H1 (cell line): Measurements from ENCODE around the gene SHISA6. TPM values are rescaled to one million over a fixed set of nuclear protein-coding genes. Genes with fewer than 3 reads are reported as not detected.

ENCODE experiments used
- CTCF ChIA-PET: fragments of 300-600 bp; sonication (Branson Sonifier 250); formaldehyde crosslinking; loops from one replicate; lab custom pipeline; 2021; ENCODE audit not compliant: partially characterized antibody; lab: Charles Lee
- POLR2A ChIA-PET: fragments of 300-600 bp; sonication (Branson Sonifier 250); formaldehyde crosslinking; loops from one replicate; lab custom pipeline; 2021; ENCODE audit warnings: inconsistent platforms; ENCODE audit not compliant: partially characterized antibody; lab: Charles Lee
- DNase-seq, 2 experiments: peaks; one replicate each; pipeline versions ENCODE4 v3.0.0 to v3.0.0-alpha.2; 2010 to 2022; ENCODE audit warnings: low spot score in 2 of 2, low read depth in 1 of 2, mixed read lengths in 1 of 2
- FAIRE-seq: peaks from 2 replicates; lab custom pipeline; 2011; peaks lifted over from hg19 to GRCh38; lab: Jason Lieb, UNC
- H2AFZ ChIP-seq: 2 replicates; pipeline ENCODE4 v1.8.1; 2012; ENCODE audit warnings: low read length, inconsistent platforms
- H2AK5ac ChIP-seq: 2 replicates; pipeline ENCODE4 v1.6.1; 2013; ENCODE audit warnings: low read depth, low read length
- H2BK120ac ChIP-seq: replicated peaks from 2 replicates; pipeline ENCODE3; 2013; ENCODE audit warnings: low read depth, low read length, inconsistent platforms
- H2BK12ac ChIP-seq: 2 replicates; pipeline ENCODE4 v1.6.1; 2013; ENCODE audit warnings: low read depth, low read length
- H2BK15ac ChIP-seq: 2 replicates; pipeline ENCODE4 v1.6.1; 2013; ENCODE audit warnings: low read length
- H2BK20ac ChIP-seq: 2 replicates; pipeline ENCODE4 v1.6.1; 2013; ENCODE audit warnings: low read length
- H2BK5ac ChIP-seq: 2 replicates; pipeline ENCODE4 v1.6.1; 2013; ENCODE audit warnings: low read depth, low read length
- H3K14ac ChIP-seq: 2 replicates; pipeline ENCODE4 v1.6.1; 2013; ENCODE audit warnings: inconsistent platforms; ENCODE audit not compliant: insufficient read length
- H3K18ac ChIP-seq: 2 replicates; pipeline ENCODE4 v1.6.1; 2013; ENCODE audit warnings: low read length; ENCODE audit errors: extremely low read depth
- H3K23ac ChIP-seq: 2 replicates; pipeline ENCODE4 v1.6.1; 2013; ENCODE audit warnings: inconsistent platforms; ENCODE audit not compliant: insufficient read length
- H3K23me2 ChIP-seq: 2 replicates; pipeline ENCODE4 v1.6.1; 2013; ENCODE audit warnings: low read depth, low read length
- H3K27ac ChIP-seq: 2 replicates; pipeline ENCODE4 v1.6.1; 2011; ENCODE audit warnings: low read depth, low read length, inconsistent platforms
- H3K27me3 ChIP-seq, 4 experiments: replicated peaks in 1 of 4; 1 replicate in 1 of 4; 2 replicates in 3 of 4; pipeline versions ENCODE4 v1.6.1 to v1.8.1; 2011 to 2013; ENCODE audit warnings: low read length in 3 of 4, mild to moderate bottlenecking in 3 of 4, inconsistent platforms in 2 of 4, mixed read lengths in 2 of 4, moderate library complexity in 1 of 4; ENCODE audit not compliant: control insufficient read depth in 3 of 4, insufficient read depth in 3 of 4; ENCODE audit errors: extremely low read depth in 1 of 4
- H3K36me3 ChIP-seq, 4 experiments: 2 replicates each; pipeline versions ENCODE4 v1.6.1 to v1.8.1; 2011 to 2013; ENCODE audit warnings: mild to moderate bottlenecking in 4 of 4, low read length in 3 of 4, moderate library complexity in 2 of 4, control low read depth in 1 of 4, inconsistent platforms in 1 of 4; ENCODE audit not compliant: insufficient read depth in 4 of 4, control insufficient read depth in 2 of 4
- H3K4ac ChIP-seq: replicated peaks from 2 replicates; pipeline ENCODE3; 2013; ENCODE audit warnings: low read length, low read depth, mixed read lengths, inconsistent platforms; ENCODE audit not compliant: insufficient read length
- H3K4me1 ChIP-seq, 4 experiments: replicated peaks in 1 of 4; 1 replicate in 1 of 4; 2 replicates in 3 of 4; pipeline versions ENCODE4 v1.6.1 to v1.8.1; 2011 to 2013; ENCODE audit warnings: low read length in 3 of 4, inconsistent platforms in 2 of 4, mixed read lengths in 1 of 4; ENCODE audit not compliant: insufficient read depth in 4 of 4, control insufficient read depth in 3 of 4
- H3K4me2 ChIP-seq, 2 experiments: 2 replicates each; pipeline versions ENCODE4 v1.6.1 to v1.8.1; 2011 to 2013; ENCODE audit warnings: low read depth in 2 of 2, low read length in 2 of 2, control low read depth in 1 of 2, inconsistent platforms in 1 of 2, mild to moderate bottlenecking in 1 of 2; ENCODE audit not compliant: insufficient read depth in 1 of 2
- H3K4me3 ChIP-seq, 4 experiments: fragments of 200-600, 300-600 bp in 1 of 4; sonication (generic), shearing (Covaris generic), sonication (Bioruptor Twin) in 1 of 4; 2 replicates each; pipeline versions ENCODE4 v1.5.1 to v1.8.1; 2011 to 2016; ENCODE audit warnings: low read length in 4 of 4, low read depth in 3 of 4, control low read depth in 2 of 4, inconsistent platforms in 2 of 4, mild to moderate bottlenecking in 2 of 4, mixed read lengths in 1 of 4, moderate library complexity in 1 of 4; ENCODE audit not compliant: insufficient read depth in 2 of 4; ENCODE audit errors: extremely low read depth in 1 of 4
- H3K56ac ChIP-seq: replicated peaks from 2 replicates; pipeline ENCODE3; 2013; ENCODE audit warnings: low read depth, mild to moderate bottlenecking, mixed read lengths, low read length, inconsistent platforms; ENCODE audit not compliant: insufficient read length
- H3K79me1 ChIP-seq: 2 replicates; pipeline ENCODE4 v1.6.1; 2013; ENCODE audit warnings: low read depth, low read length, control low read depth
- H3K79me2 ChIP-seq, 2 experiments: 2 replicates each; pipeline versions ENCODE4 v1.6.1 to v1.8.1; 2012 to 2013; ENCODE audit warnings: low read length in 2 of 2, mild to moderate bottlenecking in 2 of 2, inconsistent platforms in 1 of 2; ENCODE audit not compliant: insufficient read depth in 2 of 2, control insufficient read depth in 1 of 2
- H3K9ac ChIP-seq, 4 experiments: replicated peaks in 1 of 4; 1 replicate in 1 of 4; 2 replicates in 3 of 4; pipeline versions ENCODE4 v1.6.1 to v1.8.1; 2011 to 2013; ENCODE audit warnings: low read depth in 3 of 4, low read length in 3 of 4, control low read depth in 2 of 4, mild to moderate bottlenecking in 2 of 4, moderate library complexity in 2 of 4, inconsistent platforms in 1 of 4; ENCODE audit errors: extremely low read depth in 1 of 4
- H3K9me3 ChIP-seq, 2 experiments: 2 replicates each; pipeline versions ENCODE4 v1.6.1 to v1.8.1; 2012 to 2013; ENCODE audit warnings: mild to moderate bottlenecking in 2 of 2, moderate library complexity in 2 of 2, control low read depth in 1 of 2, inconsistent platforms in 1 of 2, low read depth in 1 of 2, low read length in 1 of 2, mixed read lengths in 1 of 2; ENCODE audit not compliant: insufficient read depth in 2 of 2
- H4K20me1 ChIP-seq, 2 experiments: replicated peaks in 1 of 2; 2 replicates each; pipeline versions ENCODE3 to v1.8.1; 2011 to 2013; ENCODE audit warnings: inconsistent platforms in 2 of 2, low read length in 2 of 2, mild to moderate bottlenecking in 1 of 2; ENCODE audit not compliant: insufficient read depth in 2 of 2, control insufficient read depth in 1 of 2
- H4K5ac ChIP-seq: 2 replicates; pipeline ENCODE4 v1.6.1; 2013; ENCODE audit warnings: low read length, low read depth, mixed read lengths, inconsistent platforms; ENCODE audit not compliant: insufficient read length
- H4K8ac ChIP-seq: 2 replicates; pipeline ENCODE4 v1.8.0; 2013; ENCODE audit warnings: mild to moderate bottlenecking, moderate library complexity, low read length, inconsistent platforms; ENCODE audit not compliant: insufficient read depth; ENCODE audit errors: extremely low read depth
- H4K91ac ChIP-seq: replicated peaks from 2 replicates; pipeline ENCODE3; 2013; ENCODE audit warnings: low read length, mixed read lengths, inconsistent platforms; ENCODE audit not compliant: insufficient read length
- BACH1 ChIP-seq: IDR thresholded peaks from 2 replicates; pipeline ENCODE4 v1.6.1; 2012; ENCODE audit warnings: low read length, improper control_type of control experiment
- SIRT6 ChIP-seq: IDR thresholded peaks from one replicate; pipeline ENCODE4 v1.7.1; 2012; ENCODE audit warnings: low read length, inconsistent platforms
- SUZ12 ChIP-seq: fragments of 200-600 bp; sonication (generic); IDR thresholded peaks from 2 replicates; pipeline ENCODE4 v1.6.1; 2012; ENCODE audit warnings: mild to moderate bottlenecking, inconsistent platforms, low read length, moderate library complexity, mixed read lengths
- TBP ChIP-seq: IDR thresholded peaks from 2 replicates; pipeline ENCODE4 v1.6.1; 2011; ENCODE audit warnings: low read depth, low read length, improper control_type of control experiment
- WGBS, 2 experiments: shearing (Covaris generic) in 1 of 2; methylation state at CpG; one replicate each; pipeline versions ENCODE4 v1.1.6 to v1.1.7; 2013 to 2015; ENCODE audit warnings: low lambda C conversion rate in 2 of 2, mixed read lengths in 2 of 2, inconsistent platforms in 1 of 2, low coverage in 1 of 2, missing lambda C conversion rate in 1 of 2; ENCODE audit not compliant: insufficient replicate concordance in 2 of 2, insufficient coverage in 1 of 2, insufficient read length in 1 of 2; ENCODE audit errors: extremely low coverage in 1 of 2, missing lambda C conversion rate in 1 of 2; 5-methylcytosine and 5-hydroxymethylcytosine counted together
- polyA plus RNA-seq, 7 experiments: library from polyadenylated mRNA; depleted of rRNA in 3 of 7; stranded (reverse) in 5 of 7; unstranded in 2 of 7; fragments of >200 nt in 5 of 7; fragments of 200-250 nt in 2 of 7; gene quantifications; 1 replicate in 5 of 7; 2 replicates in 1 of 7; 4 replicates in 1 of 7; pipeline versions ENCODE4 v1.2.1 to v1.2.3, GENCODE V29; 2011 to 2013; ENCODE audit warnings: missing spikeins in 2 of 7, mixed read lengths in 2 of 7
- total RNA-seq: library from RNA; stranded (reverse); fragmentation: NEBNext Ultra II Directional; extraction: Animal tissue kit (Norgen Biotek cat#: 25700); gene quantifications from 2 replicates; pipeline ENCODE4 v1.2.1, GENCODE V29; 2021

SHISA6 gene
- total and polyA plus RNA-seq, 2 of the 8 experiments (the other 6 are each of a cell fraction or from before 2014, with no cell fraction given), result 2.9 to 4.8 TPM

DNA sequence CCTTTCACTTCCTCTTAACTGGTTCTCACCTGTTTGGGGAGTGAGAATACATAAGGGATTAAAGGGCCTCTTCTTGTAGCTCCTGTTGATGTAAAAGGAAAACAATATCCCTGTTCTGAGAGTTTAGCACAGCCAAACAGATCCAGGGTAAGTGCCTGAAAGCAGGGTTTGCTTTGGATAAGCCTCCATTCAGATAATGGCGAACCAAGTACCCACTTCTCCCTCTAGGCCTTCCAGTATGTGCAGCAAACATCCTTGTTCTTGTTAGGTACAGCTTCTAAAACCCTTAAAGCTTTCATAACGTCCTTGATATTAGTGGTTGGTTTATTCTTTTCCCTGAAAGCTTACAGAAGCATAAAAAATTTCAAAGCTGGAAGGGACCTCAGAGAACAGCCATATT lies 226.6 kb downstream of the SHISA6 start:
- H4K5ac ChIP-seq, result no peak overlapping the region
- no peaks in the 10 kb centered on the region for H3K4me1 ChIP-seq
- H3K79me1 ChIP-seq, result no peaks in the 10 kb centered on the region
- WGBS, 2 experiments, result 83% methylated on average over 2 of the region's 2 CpGs; no CpG with 5 or more reads in 1 of the 2 experiments
- ChIA-PET CTCF (no interaction called here), POLR2A (no interaction called here)
- H3K18ac ChIP-seq, result no peak overlapping the region
- H2BK12ac ChIP-seq, result no peak overlapping the region
- no peak overlapping the region for H4K91ac ChIP-seq
- no peak overlapping the region for H4K8ac ChIP-seq
- no peaks in the 10 kb centered on the region for H3K79me2 ChIP-seq
- H3K27ac ChIP-seq, result no peak overlapping the region
- no peak overlapping the region for H2AK5ac ChIP-seq
- no peak for DNase-seq
- no peak for TF ChIP-seq TBP
- no peak for TF ChIP-seq SIRT6
- TF ChIP-seq SUZ12, result no peak
- TF ChIP-seq BACH1, result no peak
- H3K36me3 ChIP-seq, result no peaks in the 10 kb centered on the region
- no peak overlapping the region for H2AFZ ChIP-seq
- no peak overlapping the region for H3K23ac ChIP-seq
- H2BK15ac ChIP-seq, result no peak overlapping the region
- H2BK120ac ChIP-seq, result no peak overlapping the region
- H3K9ac ChIP-seq, result no peak overlapping the region
- no peaks in the 10 kb centered on the region for H3K23me2 ChIP-seq
- H3K56ac ChIP-seq, result no peak overlapping the region
- H2BK5ac ChIP-seq, result no peak overlapping the region
- FAIRE-seq, result no peak
- H3K4me2 ChIP-seq, result no peak overlapping the region
- no peak overlapping the region for H3K14ac ChIP-seq
- no peaks in the 10 kb centered on the region for H4K20me1 ChIP-seq
- no peak overlapping the region for H3K4me3 ChIP-seq
- no peak overlapping the region for H2BK20ac ChIP-seq
- no peaks in the 10 kb centered on the region; a peak in 1 of 7 replicates for H3K27me3 ChIP-seq
- H3K4ac ChIP-seq, result no peak overlapping the region
- no peaks in the 10 kb centered on the region; a peak in 1 of 4 replicates for H3K9me3 ChIP-seq
